Liver (tissue), 9 donors: ENCODE measurements around the gene DOCK2. TPM values are rescaled to one million over a fixed set of nuclear protein-coding genes. Genes with fewer than 3 reads are reported as not detected.

ENCODE experiments used
- DNase-seq: peaks from one replicate; pipeline ENCODE4 v3.0.0-alpha.2; 2017; ENCODE audit warnings: low spot score
- H3K27ac ChIP-seq, 2 donors: one replicate each; pipeline ENCODE4 v1.7.0; 2013; ENCODE audit warnings: inconsistent platforms in 2 of 2, low read length in 2 of 2, control low read depth in 1 of 2, low read depth in 1 of 2, mild to moderate bottlenecking in 1 of 2
- H3K27me3 ChIP-seq, 4 donors: one replicate each; pipeline versions ENCODE4 v1.6.1 to v1.7.0; 2013; ENCODE audit warnings: low read length in 3 of 4, inconsistent platforms in 1 of 4, mild to moderate bottlenecking in 1 of 4, moderate library complexity in 1 of 4; ENCODE audit not compliant: control insufficient read depth in 4 of 4, insufficient read depth in 4 of 4
- H3K36me3 ChIP-seq, 4 donors: one replicate each; pipeline versions ENCODE4 v1.6.1 to v1.7.0; 2013; ENCODE audit warnings: low read length in 3 of 4, mild to moderate bottlenecking in 3 of 4, low read depth in 1 of 4, moderate library complexity in 1 of 4; ENCODE audit not compliant: control insufficient read depth in 4 of 4, insufficient read depth in 3 of 4
- H3K4me1 ChIP-seq, 4 donors: one replicate each; pipeline versions ENCODE4 v1.6.1 to v1.7.0; 2013; ENCODE audit warnings: low read length in 3 of 4, mild to moderate bottlenecking in 3 of 4, moderate library complexity in 1 of 4; ENCODE audit not compliant: control insufficient read depth in 4 of 4, insufficient read depth in 4 of 4
- H3K4me3 ChIP-seq, 3 donors: one replicate each; pipeline versions ENCODE4 v1.6.1 to v1.7.0; 2013; ENCODE audit warnings: low read length in 3 of 3, control low read depth in 1 of 3, low read depth in 1 of 3, mild to moderate bottlenecking in 1 of 3
- H3K9ac ChIP-seq, 2 donors: one replicate each; pipeline ENCODE4 v1.7.0; 2013; ENCODE audit warnings: low read length in 2 of 2, mild to moderate bottlenecking in 2 of 2, moderate library complexity in 2 of 2, control low read depth in 1 of 2, low read depth in 1 of 2
- H3K9me3 ChIP-seq, 4 donors: one replicate each; pipeline versions ENCODE4 v1.6.1 to v1.7.0; 2013; ENCODE audit warnings: low read length in 3 of 4; ENCODE audit not compliant: control insufficient read depth in 4 of 4
- EGR1 ChIP-seq, 2 donors: IDR thresholded peaks; 2 replicates each; pipeline ENCODE4 v1.6.1; 2016 to 2018; ENCODE audit warnings: antibody characterized with exemption in 2 of 2, low read depth in 2 of 2
- FOXA1 ChIP-seq: IDR thresholded peaks from 2 replicates; pipeline ENCODE4 v1.6.1; 2016; ENCODE audit warnings: antibody characterized with exemption
- FOXA2 ChIP-seq: IDR thresholded peaks from 2 replicates; pipeline ENCODE4 v1.6.1; 2016; ENCODE audit warnings: antibody characterized with exemption
- GABPA ChIP-seq, 2 donors: IDR thresholded peaks in 1 of 2; conservative IDR thresholded peaks in 1 of 2; 2 replicates each; pipeline ENCODE4 v1.6.1; 2016; ENCODE audit warnings: antibody characterized with exemption in 2 of 2, mild to moderate bottlenecking in 1 of 2, moderate library complexity in 1 of 2
- HNF4A ChIP-seq, 2 donors: conservative IDR thresholded peaks; 2 replicates each; pipeline ENCODE4 v1.6.1; 2016; ENCODE audit warnings: antibody characterized with exemption in 2 of 2, mild to moderate bottlenecking in 2 of 2
- HNF4G ChIP-seq: IDR thresholded peaks from 2 replicates; pipeline ENCODE4 v1.6.1; 2016; ENCODE audit warnings: antibody characterized with exemption
- JUND ChIP-seq, 2 donors: IDR thresholded peaks; 2 replicates each; pipeline ENCODE4 v1.6.1; 2016; ENCODE audit warnings: antibody characterized with exemption in 2 of 2
- NR2F2 ChIP-seq: IDR thresholded peaks from 2 replicates; pipeline ENCODE4 v1.6.1; 2016; ENCODE audit warnings: antibody characterized with exemption
- RAD21 ChIP-seq, 2 donors: IDR thresholded peaks; 2 replicates each; pipeline ENCODE4 v1.6.1; 2016; ENCODE audit warnings: antibody characterized with exemption in 2 of 2, mild to moderate bottlenecking in 2 of 2
- RXRA ChIP-seq, 2 donors: IDR thresholded peaks; 2 replicates each; pipeline ENCODE4 v1.6.1; 2017 to 2018; ENCODE audit warnings: antibody characterized with exemption in 2 of 2, mild to moderate bottlenecking in 1 of 2
- SP1 ChIP-seq: IDR thresholded peaks from 2 replicates; pipeline ENCODE4 v1.6.1; 2018; ENCODE audit warnings: antibody characterized with exemption, mild to moderate bottlenecking
- YY1 ChIP-seq: IDR thresholded peaks from 2 replicates; pipeline ENCODE4 v1.6.1; 2016; ENCODE audit warnings: antibody characterized with exemption, mild to moderate bottlenecking
- WGBS: extraction: QIAGEN DNeasy Blood & Tissue Kit; methylation state at CpG from one replicate; pipeline ENCODE4 v1.1.7; 2013; 5-methylcytosine and 5-hydroxymethylcytosine counted together
- polyA plus RNA-seq, 2 donors: library from polyadenylated mRNA; stranded (reverse) in 1 of 2; unstranded in 1 of 2; fragments of 200-250 nt in 1 of 2; fragments of >200 nt in 1 of 2; fragmentation: Nextera tagmentation in 1 of 2; extraction: Ambion mirVana in 1 of 2; gene quantifications; one replicate each; pipeline versions ENCODE4 v1.2.1 to v1.2.3, GENCODE V29; 2013 to 2015
- total RNA-seq, 2 donors: library from RNA; depleted of rRNA; stranded (reverse); fragments of >200 nt; gene quantifications; one replicate each; pipeline ENCODE4 v1.2.3, GENCODE V29; 2014
- TF ChIP-seq, protein P1 (sequence below): IDR thresholded peaks from 2 replicates; pipeline ENCODE4 v1.6.1; 2016; ENCODE audit warnings: antibody characterized with exemption
- TF ChIP-seq, protein P2 (sequence below): fragments of 150-350 bp; IDR thresholded peaks from 2 replicates; pipeline ENCODE4 v1.5.1; 2017; ENCODE audit warnings: improper control_type of control experiment, low read depth, low read length; ENCODE audit not compliant: missing input control
- TF ChIP-seq, protein P3 (sequence below): IDR thresholded peaks from 2 replicates; pipeline ENCODE4 v1.6.1; 2016; ENCODE audit warnings: antibody characterized with exemption, mild to moderate bottlenecking
- TF ChIP-seq, protein P4 (sequence below): IDR thresholded peaks from 2 replicates; pipeline ENCODE4 v1.6.1; 2016; ENCODE audit warnings: antibody characterized with exemption
- TF ChIP-seq, protein P5 (sequence below): IDR thresholded peaks from 2 replicates; pipeline ENCODE4 v1.6.1; 2016; ENCODE audit warnings: antibody characterized with exemption
- donor health status: healthy.
- donor health status: healthy.
- donor health status: healthy.
- donor health status: healthy.
- donor health status: healthy.

Gene DOCK2
- total and polyA plus RNA-seq, 4 donors = 2.3 to 26.6 (median 8.2) TPM

DNA sequence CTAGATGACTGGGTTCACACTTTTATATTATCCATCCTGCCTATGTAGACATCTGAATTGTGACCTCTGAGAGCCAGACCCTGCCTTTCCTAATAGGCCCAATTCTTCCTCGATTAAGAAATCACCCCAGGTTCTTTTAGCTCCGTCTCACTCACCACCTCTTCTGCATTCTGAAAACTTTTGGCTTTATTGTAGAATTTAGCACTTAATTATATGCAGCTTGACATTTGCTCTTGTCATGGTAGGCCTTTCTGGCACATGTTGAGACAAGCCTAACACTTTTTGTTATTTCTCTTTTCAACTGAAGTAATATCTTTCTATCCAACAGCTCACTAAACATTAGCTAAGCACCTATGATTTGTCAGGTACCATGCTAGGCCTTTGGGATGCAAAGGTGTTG is 180.0 kb downstream of the DOCK2 start:
- WGBS = 78% methylated on average over 2 of the region's 2 CpGs
- H3K9me3 ChIP-seq = peaks cover 0 to 2% (median 0%) of the 10 kb centered on the region in 4 donors
- TF ChIP-seq RAD21 (IDR thresholded peaks at IDR 0.05) (no peak), GABPA (IDR thresholded peaks at IDR 0.05 in 1 of 2, conservative IDR thresholded peaks at IDR 0.05 in 1 of 2) (no peak), HNF4A (conservative IDR thresholded peaks at IDR 0.05) (no peak), SP1 (no peak), FOXA1 (no peak), HNF4G (no peak), YY1 (no peak), JUND (IDR thresholded peaks at IDR 0.05) (no peak), EGR1 (IDR thresholded peaks at IDR 0.05; ENCODE audit: low read depth in 2 of 2) (no peak), RXRA (IDR thresholded peaks at IDR 0.05) (no peak), FOXA2 (no peak)
- TF ChIP-seq, protein P1, sequence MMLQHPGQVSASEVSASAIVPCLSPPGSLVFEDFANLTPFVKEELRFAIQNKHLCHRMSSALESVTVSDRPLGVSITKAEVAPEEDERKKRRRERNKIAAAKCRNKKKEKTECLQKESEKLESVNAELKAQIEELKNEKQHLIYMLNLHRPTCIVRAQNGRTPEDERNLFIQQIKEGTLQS = no peak
- TF ChIP-seq, protein P2, sequence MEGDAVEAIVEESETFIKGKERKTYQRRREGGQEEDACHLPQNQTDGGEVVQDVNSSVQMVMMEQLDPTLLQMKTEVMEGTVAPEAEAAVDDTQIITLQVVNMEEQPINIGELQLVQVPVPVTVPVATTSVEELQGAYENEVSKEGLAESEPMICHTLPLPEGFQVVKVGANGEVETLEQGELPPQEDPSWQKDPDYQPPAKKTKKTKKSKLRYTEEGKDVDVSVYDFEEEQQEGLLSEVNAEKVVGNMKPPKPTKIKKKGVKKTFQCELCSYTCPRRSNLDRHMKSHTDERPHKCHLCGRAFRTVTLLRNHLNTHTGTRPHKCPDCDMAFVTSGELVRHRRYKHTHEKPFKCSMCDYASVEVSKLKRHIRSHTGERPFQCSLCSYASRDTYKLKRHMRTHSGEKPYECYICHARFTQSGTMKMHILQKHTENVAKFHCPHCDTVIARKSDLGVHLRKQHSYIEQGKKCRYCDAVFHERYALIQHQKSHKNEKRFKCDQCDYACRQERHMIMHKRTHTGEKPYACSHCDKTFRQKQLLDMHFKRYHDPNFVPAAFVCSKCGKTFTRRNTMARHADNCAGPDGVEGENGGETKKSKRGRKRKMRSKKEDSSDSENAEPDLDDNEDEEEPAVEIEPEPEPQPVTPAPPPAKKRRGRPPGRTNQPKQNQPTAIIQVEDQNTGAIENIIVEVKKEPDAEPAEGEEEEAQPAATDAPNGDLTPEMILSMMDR = no peak
- TF ChIP-seq, protein P3, sequence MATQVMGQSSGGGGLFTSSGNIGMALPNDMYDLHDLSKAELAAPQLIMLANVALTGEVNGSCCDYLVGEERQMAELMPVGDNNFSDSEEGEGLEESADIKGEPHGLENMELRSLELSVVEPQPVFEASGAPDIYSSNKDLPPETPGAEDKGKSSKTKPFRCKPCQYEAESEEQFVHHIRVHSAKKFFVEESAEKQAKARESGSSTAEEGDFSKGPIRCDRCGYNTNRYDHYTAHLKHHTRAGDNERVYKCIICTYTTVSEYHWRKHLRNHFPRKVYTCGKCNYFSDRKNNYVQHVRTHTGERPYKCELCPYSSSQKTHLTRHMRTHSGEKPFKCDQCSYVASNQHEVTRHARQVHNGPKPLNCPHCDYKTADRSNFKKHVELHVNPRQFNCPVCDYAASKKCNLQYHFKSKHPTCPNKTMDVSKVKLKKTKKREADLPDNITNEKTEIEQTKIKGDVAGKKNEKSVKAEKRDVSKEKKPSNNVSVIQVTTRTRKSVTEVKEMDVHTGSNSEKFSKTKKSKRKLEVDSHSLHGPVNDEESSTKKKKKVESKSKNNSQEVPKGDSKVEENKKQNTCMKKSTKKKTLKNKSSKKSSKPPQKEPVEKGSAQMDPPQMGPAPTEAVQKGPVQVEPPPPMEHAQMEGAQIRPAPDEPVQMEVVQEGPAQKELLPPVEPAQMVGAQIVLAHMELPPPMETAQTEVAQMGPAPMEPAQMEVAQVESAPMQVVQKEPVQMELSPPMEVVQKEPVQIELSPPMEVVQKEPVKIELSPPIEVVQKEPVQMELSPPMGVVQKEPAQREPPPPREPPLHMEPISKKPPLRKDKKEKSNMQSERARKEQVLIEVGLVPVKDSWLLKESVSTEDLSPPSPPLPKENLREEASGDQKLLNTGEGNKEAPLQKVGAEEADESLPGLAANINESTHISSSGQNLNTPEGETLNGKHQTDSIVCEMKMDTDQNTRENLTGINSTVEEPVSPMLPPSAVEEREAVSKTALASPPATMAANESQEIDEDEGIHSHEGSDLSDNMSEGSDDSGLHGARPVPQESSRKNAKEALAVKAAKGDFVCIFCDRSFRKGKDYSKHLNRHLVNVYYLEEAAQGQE = no peak
- no peak overlapping the region for H3K4me3 ChIP-seq
- H3K27me3 ChIP-seq = no peaks in the 10 kb centered on the region
- H3K36me3 ChIP-seq = peaks cover 0 to 7% (median 0%) of the 10 kb centered on the region in 4 donors
- H3K4me1 ChIP-seq = no peaks in the 10 kb centered on the region
- H3K9ac ChIP-seq = no peak overlapping the region
- no peak overlapping the region for H3K27ac ChIP-seq
- DNase-seq = no peak

DNA sequence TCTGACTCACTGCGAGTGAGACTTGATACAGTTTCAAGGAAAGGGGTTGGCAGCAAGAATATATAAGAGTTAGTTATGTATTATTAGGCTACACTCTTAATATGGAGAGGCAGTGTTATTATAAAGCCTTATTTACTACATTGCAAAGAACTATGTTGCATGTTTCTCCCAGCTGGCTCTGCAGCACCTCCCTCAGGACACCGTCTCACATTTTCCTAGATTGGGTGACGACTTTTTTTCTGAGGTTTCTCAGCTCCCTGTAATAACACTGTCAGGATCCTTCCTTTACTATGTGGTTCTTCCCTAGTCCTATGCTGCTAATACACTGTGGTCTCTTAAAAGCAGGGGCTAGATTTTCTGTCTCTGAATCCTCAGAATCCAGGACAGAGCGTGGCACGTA is 189.5 kb downstream of the DOCK2 start:
- Histone ChIP-seq H3K27me3 (no peaks in the 10 kb centered on the region), H3K27ac (no peak overlapping the region), H3K4me1 (no peaks in the 10 kb centered on the region), H3K36me3 (no peaks in the 10 kb centered on the region), H3K9me3 (no peaks in the 10 kb centered on the region), H3K4me3 (no peak overlapping the region), H3K9ac (no peak overlapping the region)
- TF ChIP-seq, protein P4, sequence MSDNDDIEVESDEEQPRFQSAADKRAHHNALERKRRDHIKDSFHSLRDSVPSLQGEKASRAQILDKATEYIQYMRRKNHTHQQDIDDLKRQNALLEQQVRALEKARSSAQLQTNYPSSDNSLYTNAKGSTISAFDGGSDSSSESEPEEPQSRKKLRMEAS = no peak
- no peak for TF ChIP-seq FOXA2
- no peak for TF ChIP-seq HNF4A (conservative IDR thresholded peaks at IDR 0.05)
- TF ChIP-seq, protein P5, sequence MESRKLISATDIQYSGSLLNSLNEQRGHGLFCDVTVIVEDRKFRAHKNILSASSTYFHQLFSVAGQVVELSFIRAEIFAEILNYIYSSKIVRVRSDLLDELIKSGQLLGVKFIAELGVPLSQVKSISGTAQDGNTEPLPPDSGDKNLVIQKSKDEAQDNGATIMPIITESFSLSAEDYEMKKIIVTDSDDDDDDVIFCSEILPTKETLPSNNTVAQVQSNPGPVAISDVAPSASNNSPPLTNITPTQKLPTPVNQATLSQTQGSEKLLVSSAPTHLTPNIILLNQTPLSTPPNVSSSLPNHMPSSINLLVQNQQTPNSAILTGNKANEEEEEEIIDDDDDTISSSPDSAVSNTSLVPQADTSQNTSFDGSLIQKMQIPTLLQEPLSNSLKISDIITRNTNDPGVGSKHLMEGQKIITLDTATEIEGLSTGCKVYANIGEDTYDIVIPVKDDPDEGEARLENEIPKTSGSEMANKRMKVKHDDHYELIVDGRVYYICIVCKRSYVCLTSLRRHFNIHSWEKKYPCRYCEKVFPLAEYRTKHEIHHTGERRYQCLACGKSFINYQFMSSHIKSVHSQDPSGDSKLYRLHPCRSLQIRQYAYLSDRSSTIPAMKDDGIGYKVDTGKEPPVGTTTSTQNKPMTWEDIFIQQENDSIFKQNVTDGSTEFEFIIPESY = no peak
- TF ChIP-seq, protein P3 = no peak
- TF ChIP-seq RAD21 (IDR thresholded peaks at IDR 0.05) = no peak
- TF ChIP-seq HNF4G = no peak
- TF ChIP-seq NR2F2 = no peak
- no peak for TF ChIP-seq JUND (IDR thresholded peaks at IDR 0.05)
- TF ChIP-seq, protein P2 = no peak
- no peak for TF ChIP-seq GABPA (IDR thresholded peaks at IDR 0.05 in 1 of 2, conservative IDR thresholded peaks at IDR 0.05 in 1 of 2)
- no peak for DNase-seq
- 65% methylated on average over 5 of the region's 5 CpGs for WGBS
